ENCODE results near the gene ARG2. TPM values are rescaled to one million over a fixed set of nuclear protein-coding genes. Genes with fewer than 3 reads are reported as not detected.

Gene ARG2
- total and polyA plus RNA-seq, 2 of the 4 experiments (the other 2 are of a cell fraction), result 1.1 to 2.5 TPM

GRCh38 chr14:67638642-67639041 lies 18.9 kb downstream of the ARG2 start:
- H3K79me1 ChIP-seq (ENCODE audit: low read depth in 1 of 2, low read length in 2 of 2), result no peaks in the 10 kb centered on the region
- DNase-seq (no peak), ATAC-seq (ENCODE audit: low read depth) (no peak)
- H2BK5ac ChIP-seq (ENCODE audit: low read depth, low read length, poor library complexity, severe bottlenecking), result no peak overlapping the region
- no peak overlapping the region for H3K18ac ChIP-seq (ENCODE audit: low read depth, low read length)
- no peaks in the 10 kb centered on the region for H3K9me3 ChIP-seq (ENCODE audit: control insufficient read depth, insufficient read depth, low read length)
- in situ Hi-C loops (cut with MboI; ENCODE audit: low sequenced_read_pairs) (no loop called here), intact Hi-C loops (cut with micrococcal nuclease) (no loop called here), dilution Hi-C loops (cut with HindIII; ENCODE audit: low sequenced_read_pairs, unreplicated experiment) (no loop called here)
- no peak overlapping the region for H3K4me3 ChIP-seq (ENCODE audit: insufficient read depth, low read depth, low read length)
- ChIA-PET CTCF (no interaction called here), POLR2A (ENCODE audit: unreplicated experiment) (no interaction called here)
- H3K14ac ChIP-seq (replicated peaks; ENCODE audit: low read depth, low read length), result no peak overlapping the region
- H3K4me1 ChIP-seq (ENCODE audit: control insufficient read depth, insufficient read depth, low read length), result no peaks in the 10 kb centered on the region
- no peak overlapping the region for H4K91ac ChIP-seq (ENCODE audit: insufficient read depth, low read depth, low read length)
- no peak overlapping the region for H2AFZ ChIP-seq (replicated peaks; ENCODE audit: low read length, poor library complexity)
- no peak overlapping the region for H2BK120ac ChIP-seq (ENCODE audit: low read depth, low read length)
- no peak overlapping the region for H3K56ac ChIP-seq (ENCODE audit: extremely low read depth, insufficient read depth, low read length)
- no peak overlapping the region for H2AK9ac ChIP-seq (replicated peaks; ENCODE audit: low read depth, low read length, poor library complexity)
- H3K4ac ChIP-seq (ENCODE audit: low read depth, low read length), result no peak overlapping the region
- H2BK20ac ChIP-seq (ENCODE audit: low read depth, low read length), result no peak overlapping the region
- no peak overlapping the region for H3K4me2 ChIP-seq (ENCODE audit: low read depth, low read length)
- no peaks in the 10 kb centered on the region for H3K27me3 ChIP-seq (ENCODE audit: control insufficient read depth, insufficient read depth, low read length)
- WGBS, 2 experiments (ENCODE audit: extremely low coverage in 2 of 2, insufficient read length in 1 of 2), result no CpG with 5 or more reads among the region's 3 CpGs
- H4K8ac ChIP-seq (ENCODE audit: low read depth in 2 of 2, low read length in 2 of 2), result no peak overlapping the region
- no peak overlapping the region for H3K27ac ChIP-seq (ENCODE audit: insufficient read depth, low read length)
- BruUV-seq (replicated peaks), result no TSS peak
- H4K20me1 ChIP-seq (ENCODE audit: insufficient read depth, low read length), result no peaks in the 10 kb centered on the region
- H3K9ac ChIP-seq (ENCODE audit: low read depth, low read length), result no peak overlapping the region
- TF ChIP-seq MAZ (IDR thresholded peaks at IDR 0.05; ENCODE audit: borderline replicate concordance, low read depth, low read length), result no peak
- no peak overlapping the region for H2BK15ac ChIP-seq (ENCODE audit: low read depth, low read length)
- H3K9me1 ChIP-seq (ENCODE audit: insufficient read depth, low read length), result peaks cover 3% of the 10 kb centered on the region; the same call in 1 of the 2 replicates
- H3K36me3 ChIP-seq (ENCODE audit: control insufficient read depth, insufficient read depth, low read length), result no peaks in the 10 kb centered on the region
- no peak overlapping the region for H2AK5ac ChIP-seq (ENCODE audit: low read depth, low read length)
- H4K5ac ChIP-seq (ENCODE audit: low read depth, low read length), result no peak overlapping the region
- no peak overlapping the region for H3K23ac ChIP-seq (ENCODE audit: low read depth, low read length)

All from IMR-90 (cell line).